CD4-positive, alpha-beta T cell treated with Interleukin-15 for 1 hour (primary cell): ENCODE results near the gene CATSPERE.
A peak's percentile ranks its signal among the peaks of the same experiment; 100 is the strongest.
"Not testable (repeated sequence)": the region's sequence is repeated elsewhere in the genome, so short reads cannot be mapped to it uniquely, and the experiment has no call there.

Source experiments
- DNase-seq: peaks from one replicate; pipeline ENCODE4 v3.0.0-alpha.2; 2020

The CATSPERE gene

DNA sequence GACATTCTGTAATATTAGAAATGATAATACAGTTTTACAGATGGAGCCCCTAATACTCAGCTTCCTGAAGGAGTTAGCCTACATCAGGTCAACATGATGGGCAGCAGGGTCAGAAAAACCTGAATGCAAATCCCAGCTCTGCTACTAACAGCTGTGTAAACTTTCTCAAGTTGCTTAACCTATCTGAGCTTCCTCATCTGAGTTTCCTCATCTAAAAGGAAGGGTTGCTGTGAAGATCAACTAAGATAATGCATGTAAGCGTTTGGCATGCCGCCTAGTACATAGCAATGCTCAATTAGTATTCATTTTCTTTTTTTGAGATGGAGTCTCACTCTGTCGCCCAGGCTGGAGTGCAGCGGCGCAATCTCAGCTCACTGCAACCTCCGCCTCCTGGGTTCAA, 173.5 kb downstream of the CATSPERE start:
- DNase-seq: no peak

GRCh38 chr1:244636488-244637259, 175.6 kb downstream of the CATSPERE start:
- no peak for DNase-seq

DNA sequence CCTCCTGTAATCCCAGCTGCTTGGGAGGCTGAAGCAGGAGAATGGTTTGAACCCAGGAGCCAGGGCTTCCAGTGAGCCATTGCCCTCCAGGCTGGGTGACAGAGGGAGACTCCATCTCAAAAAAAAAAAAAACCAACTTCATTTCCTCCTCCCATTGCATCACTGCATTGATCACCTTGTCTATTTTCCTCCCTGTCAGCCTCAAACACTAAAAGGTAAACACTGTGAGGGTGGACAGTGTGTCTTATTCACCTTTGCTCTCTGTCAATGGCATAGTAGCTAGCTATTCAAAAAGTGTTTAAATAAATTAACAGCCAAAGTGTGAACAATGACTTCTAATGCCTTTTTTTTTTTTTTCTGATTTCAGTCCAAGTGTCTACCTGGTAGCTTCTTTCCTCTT, 178.5 kb downstream of the CATSPERE start:
- no peak for DNase-seq

GRCh38 chr1:244640917-244641316, 179.8 kb downstream of the CATSPERE start:
- DNase-seq: no peak

DNA sequence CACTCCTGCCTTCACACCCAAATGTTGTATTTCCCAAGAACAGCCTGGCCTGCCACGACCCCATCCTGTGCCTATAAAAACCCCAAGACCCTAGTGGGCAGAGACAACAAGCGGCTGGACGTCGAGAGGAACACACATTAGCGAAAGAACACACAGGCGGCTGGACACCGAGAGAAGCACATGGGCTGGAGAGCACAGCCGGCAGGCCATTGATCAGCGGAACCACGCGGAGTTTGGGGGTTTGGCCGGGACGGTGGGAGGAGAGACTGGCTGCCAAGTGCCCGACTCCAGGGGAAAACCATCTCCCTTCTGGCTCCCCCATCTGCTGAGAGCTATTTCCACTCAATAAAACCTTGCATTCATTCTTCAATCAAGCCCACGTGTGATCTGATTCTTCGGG, 181.5 kb downstream of the CATSPERE start:
- DNase-seq: no peak

DNA sequence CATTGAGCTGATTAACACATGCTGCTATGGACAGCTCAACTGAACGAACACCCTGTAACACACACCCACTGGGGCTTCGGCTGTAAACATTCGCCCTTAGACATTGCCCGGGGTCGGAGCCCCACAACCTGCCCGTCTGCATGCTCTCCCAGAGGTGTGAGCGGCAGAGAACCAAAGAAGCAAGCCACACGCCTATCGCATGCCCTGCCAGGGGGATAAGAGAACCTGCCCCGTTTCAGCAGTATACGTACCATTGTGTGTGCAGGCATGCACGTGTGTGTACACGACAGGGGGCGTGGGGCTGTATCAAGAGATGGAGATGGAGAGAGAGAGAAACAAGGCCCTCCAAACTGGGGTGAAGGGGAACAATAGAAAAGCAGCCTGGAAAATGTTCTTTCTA, 181.9 kb downstream of the CATSPERE start:
- no peak for DNase-seq

- no peak for DNase-seq
These were observed 184.3 kb downstream of the CATSPERE start for GRCh38 chr1:244645414-244645813.

GRCh38 chr1:244645890-244646289, 184.8 kb downstream of the CATSPERE start:
- no peak for DNase-seq

DNA sequence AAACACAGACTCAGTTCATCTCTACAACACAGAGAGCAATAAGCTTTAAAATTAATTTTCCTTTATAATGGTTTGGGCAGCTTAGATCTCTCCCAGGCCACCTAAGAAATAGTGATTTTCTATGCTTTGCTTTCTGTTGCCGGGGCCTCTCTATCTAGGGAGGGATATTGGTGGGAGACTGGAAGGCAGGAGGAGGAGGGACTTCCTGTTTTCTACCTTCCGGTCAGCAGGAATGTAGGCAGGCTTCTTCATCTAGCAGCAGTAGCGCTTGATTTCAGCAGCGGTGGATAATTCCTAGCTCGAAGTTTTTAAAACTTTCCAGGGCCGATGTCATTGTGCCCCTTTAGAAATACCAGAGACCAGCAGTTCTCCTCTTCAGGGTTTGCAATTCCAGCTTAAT, 186.7 kb downstream of the CATSPERE start:
- no peak for DNase-seq

DNA sequence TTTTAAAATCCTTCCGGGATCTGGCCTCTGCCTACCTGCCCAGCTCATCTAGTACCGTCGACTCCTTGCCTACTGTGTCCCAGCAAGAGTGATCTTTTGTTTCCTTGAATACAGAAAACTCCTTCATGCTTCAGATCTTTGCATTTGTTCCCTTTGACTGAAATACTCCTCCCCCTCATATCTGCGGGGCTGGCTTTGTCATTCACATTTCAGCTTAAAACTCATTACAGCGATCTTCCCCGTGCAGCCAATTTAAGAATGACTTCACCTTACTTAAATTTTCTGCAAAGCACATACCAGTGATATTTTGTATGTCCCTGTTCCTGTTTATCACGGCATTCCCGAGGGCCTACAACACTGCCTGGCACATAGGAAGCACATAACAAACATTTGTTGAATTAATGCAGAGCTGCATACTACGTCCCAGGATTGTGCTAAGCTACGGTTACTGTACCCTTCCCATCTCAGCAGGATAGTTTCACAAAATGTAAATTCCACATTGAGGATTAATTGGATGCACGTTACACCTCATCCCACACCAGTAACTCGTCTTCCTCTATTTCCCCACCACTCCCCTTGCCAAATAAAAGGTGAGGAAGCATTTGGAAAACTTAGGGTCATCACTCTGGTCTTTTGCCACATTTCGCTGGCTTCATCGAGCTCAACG, 191.0 kb downstream of the CATSPERE start:
- DNase-seq: no peak

DNA sequence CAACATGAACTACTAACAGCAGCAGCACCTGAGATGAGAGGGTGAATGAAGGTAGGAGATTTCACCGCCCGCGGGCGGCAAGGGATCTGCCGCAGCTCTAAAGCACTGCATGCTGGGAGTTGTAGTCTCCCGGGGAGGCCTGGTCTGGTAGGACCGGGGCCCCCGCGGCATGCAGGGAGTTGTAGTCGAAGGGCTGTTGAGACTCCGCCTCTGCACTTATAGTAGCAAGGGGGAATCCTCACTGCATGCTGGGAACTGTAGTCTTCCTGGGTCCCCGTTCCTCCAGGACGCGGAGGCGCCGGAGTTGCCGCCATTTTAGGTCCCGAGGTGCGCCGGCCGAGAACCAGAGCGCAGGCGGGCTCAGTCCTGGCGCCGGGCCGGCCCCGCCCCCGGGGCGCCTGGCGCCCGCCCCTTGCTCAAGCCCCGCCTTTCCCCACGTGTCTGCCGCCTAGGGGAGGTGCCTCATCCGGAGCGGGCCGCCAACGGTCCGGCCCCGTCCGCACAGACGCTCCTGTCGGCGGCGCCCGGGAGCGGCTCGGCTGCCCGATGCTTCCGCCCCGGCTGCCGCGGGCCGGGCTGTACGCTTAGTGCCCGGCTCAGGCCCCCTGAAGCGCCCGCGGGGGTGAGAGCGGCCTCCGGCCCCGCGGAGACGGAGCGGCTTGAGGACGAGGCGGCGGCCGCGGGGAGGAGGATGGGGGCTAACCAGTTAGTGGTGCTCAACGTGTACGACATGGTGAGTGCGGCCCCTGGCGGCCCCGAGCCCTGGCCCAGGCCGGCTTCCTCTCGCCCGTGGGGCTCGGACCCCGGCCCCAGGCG, 191.8 kb downstream of the CATSPERE start, which contains the start of gene DESI2:
DESI2 (plus strand) TSS at position 504 of the 816 bp plus-strand sequence; CDS start at position 692, 188 bp downstream.
- DNase-seq: peak; percentile 100

- no peak for DNase-seq
These were observed 192.5 kb downstream of the CATSPERE start for GRCh38 chr1:244653439-244654107.

DNA sequence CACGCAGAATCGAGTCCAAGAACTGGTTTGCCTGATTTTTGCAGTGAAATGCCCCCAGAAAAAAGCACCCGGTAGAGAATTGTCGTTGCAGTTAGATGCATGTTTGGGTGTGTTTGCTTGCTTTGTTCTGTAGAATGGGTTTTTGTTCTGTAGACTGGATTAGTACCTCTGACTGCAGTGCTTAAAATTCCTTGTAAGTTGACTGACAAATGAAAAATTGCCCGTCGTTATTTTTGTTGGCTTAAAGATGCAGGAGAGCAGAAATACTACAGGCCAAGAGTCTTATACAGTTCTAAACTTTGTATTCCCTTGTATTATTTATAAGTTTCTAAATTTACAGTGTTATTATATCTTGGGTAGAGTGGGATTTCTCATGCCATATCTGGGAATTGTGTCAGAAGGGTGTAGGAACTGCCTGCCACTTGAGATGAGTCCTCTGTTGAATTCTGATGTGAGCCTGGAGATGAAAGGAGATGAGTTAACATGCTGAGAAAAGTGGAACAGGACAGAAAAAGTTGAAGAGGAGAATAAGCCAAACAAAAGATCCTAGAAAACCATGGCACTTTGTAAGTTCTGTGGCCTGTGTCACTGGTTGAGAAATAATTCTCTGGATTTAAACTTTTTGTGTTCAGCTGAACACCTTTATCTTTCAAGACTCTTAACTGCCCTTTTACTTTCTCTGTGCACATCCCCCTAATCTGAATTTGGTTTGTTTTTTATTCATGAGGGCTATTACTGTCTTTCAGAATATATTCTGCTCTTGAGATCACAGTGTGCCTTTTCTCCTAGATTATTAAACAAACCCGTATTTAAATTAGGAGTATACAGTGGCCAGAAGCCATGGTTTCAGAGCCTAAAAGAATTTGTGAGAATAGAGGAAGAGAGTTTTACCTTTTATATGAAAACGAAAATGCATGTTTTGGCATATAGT, 193.3 kb downstream of the CATSPERE start:
- no peak for DNase-seq

DNA sequence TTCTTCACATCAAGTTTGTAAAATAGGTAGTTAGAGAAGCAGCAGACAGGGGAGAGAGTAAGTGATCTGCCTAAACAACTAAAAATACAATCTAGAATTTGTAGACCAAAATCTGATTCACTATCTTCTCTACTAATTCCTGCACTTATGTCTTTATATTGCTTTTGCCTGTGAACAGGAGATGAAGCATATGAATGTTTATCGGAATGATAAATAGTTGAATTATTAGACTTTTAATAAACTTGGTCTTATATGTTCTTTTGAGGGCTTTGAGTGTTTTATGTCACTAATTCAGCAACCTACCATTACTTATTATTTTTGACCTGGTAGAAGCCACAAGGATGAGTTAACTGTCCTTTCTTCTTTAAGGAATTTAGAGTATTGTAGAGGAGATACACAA, 194.1 kb downstream of the CATSPERE start:
- no peak for DNase-seq

DNA sequence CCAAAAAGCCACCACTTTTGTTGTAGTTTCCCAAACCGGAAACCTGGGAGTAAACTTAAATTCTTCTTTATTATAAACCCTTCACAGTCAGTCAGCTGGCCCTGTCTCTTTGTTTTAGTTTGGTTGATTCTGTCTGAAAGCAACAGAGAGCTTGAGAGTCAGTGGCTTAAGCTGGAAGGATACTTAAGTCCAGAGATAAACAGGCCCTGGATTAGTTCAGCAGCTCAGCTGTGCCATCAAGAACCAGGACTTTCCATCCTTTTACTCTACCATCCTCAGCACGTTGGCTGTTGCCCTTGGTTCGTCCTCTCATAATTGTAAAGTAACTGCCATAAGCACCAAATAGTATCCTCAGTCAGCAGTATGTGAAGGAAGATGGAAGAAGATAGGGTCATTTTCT, 196.3 kb downstream of the CATSPERE start:
- no peak for DNase-seq

DNA sequence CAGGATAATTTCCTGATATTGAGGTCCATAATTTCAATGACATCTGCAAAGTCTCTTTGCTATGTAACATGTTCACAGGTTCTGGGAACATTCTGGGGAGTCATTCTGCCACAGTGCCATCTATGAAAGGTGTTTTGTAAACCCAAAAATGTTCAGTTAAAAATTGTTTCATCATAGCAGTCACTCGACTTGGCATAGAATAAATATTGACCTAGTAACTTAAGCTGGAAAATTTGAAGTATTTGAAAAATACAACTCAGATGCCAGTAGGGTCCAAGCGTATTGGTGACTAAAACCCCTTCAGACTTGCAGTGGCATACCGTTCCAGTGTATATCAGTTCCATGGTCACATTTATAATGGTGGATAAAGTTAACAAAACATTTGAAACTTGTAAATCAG, 198.6 kb downstream of the CATSPERE start:
- no peak for DNase-seq

GRCh38 chr1:244660595-244660994, 199.5 kb downstream of the CATSPERE start:
- DNase-seq: no peak

DNA sequence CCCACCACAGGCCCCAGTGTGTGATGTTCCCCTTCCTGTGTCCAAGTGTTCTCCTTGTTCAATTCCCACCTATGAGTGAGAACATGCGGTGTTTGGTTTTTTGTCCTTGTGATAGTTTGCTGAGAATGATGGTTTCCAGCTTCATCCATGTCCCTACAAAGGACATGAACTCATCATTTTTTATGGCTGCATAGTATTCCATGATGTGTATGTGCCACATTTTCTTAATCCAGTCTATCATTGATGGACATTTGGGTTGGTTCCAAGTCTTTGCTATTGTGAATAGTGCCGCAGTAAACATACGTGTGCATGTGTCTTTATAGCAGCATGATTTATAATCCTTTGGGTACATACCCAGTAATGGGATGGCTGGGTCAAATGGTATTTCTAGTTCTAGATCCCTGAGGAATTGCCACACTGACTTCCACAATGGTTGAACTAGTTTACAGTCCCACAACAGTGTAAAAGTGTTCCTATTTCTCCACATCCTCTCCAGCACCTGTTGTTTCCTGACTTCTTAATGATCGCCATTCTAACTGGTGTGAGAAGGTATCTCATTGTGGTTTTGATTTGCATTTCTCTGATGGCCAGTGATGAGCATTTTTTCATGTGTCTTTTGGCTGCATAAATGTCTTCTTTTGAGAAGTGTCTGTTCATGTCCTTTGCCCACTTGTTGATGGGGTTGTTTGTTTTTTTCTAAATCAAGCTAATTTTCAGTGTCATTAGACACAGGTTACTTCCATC, 200.7 kb downstream of the CATSPERE start:
- not testable (repeated sequence) for DNase-seq

GRCh38 chr1:244662599-244662998, 201.5 kb downstream of the CATSPERE start:
- DNase-seq: no peak

GRCh38 chr1:244664353-244664752, 203.3 kb downstream of the CATSPERE start:
- DNase-seq: no peak

DNA sequence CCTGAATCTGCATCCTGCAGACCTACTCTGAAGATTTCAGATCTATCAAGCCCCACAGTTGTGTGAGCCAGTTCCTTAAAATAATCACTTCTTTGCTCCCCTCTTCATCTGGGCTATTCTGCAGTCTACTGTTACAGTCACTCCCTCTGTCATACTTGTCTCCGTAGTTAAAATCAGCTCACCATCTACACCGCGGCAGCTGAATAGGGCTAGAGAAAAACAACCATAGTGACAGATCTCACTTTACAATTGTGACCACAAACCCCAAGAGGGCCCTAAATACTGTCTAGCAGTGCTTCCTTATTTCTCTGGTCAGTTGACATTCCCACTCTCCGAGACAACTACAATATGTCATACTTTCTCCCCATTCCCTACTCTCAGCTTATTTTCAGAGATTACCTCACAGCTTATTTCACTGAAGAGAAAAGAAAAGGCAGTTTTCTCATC, 204.7 kb downstream of the CATSPERE start:
- DNase-seq: no peak
